PC-3 (cell line): ENCODE measurements around the gene DPM3. TPM values are rescaled to one million over a fixed set of nuclear protein-coding genes. Genes with fewer than 3 reads are reported as not detected.

Source experiments
- ATAC-seq: fragments of 200-7000 bp; cut with Tn5 transposase; 2 replicates; pipeline ENCODE4 v1.9.1; 2020; ENCODE audit warnings: mild to moderate bottlenecking, moderate library complexity
- BruUV-seq: library from RNA; stranded (reverse); fragments of 400-500 nt; replicated peaks from 2 replicates; lab custom pipeline; 2021; lab: Mats Ljungman, UMichigan
- CTCF ChIA-PET: fragments of 300-600 bp; sonication (Branson Sonifier 250); formaldehyde crosslinking; loops from one replicate; lab custom pipeline; 2022; ENCODE audit warnings: antibody characterized with exemption; lab: Charles Lee
- POLR2A ChIA-PET: fragments of 300-600 bp; sonication (Branson Sonifier 250); formaldehyde crosslinking; loops from one replicate; lab custom pipeline; 2022; ENCODE audit warnings: antibody characterized with exemption; ENCODE audit not compliant: unreplicated experiment; lab: Charles Lee
- DNase-seq: peaks from one replicate; pipeline ENCODE4 v3.0.0-alpha.2; 2015
- H2AFZ ChIP-seq: fragments of 300-600 bp; sonication (generic); 2 replicates; pipeline ENCODE4 v1.6.0; 2016; ENCODE audit warnings: antibody characterized with exemption, low read length
- H3F3A ChIP-seq: fragments of 300-600 bp; sonication (generic); one replicate; pipeline ENCODE4 v1.6.0; 2017; ENCODE audit warnings: antibody characterized with exemption, low read length, control low read depth, mild to moderate bottlenecking; ENCODE audit not compliant: unreplicated experiment
- H3K27ac ChIP-seq: fragments of 300-600 bp; sonication (generic); 2 replicates; pipeline ENCODE4 v1.5.1; 2016; ENCODE audit warnings: mild to moderate bottlenecking, low read length
- H3K27me3 ChIP-seq: fragments of 300-600 bp; sonication (generic); 2 replicates; pipeline ENCODE4 v1.6.1; 2016; ENCODE audit warnings: low read length, mixed read lengths
- H3K36me3 ChIP-seq: fragments of 300-600 bp; sonication (generic); 2 replicates; pipeline ENCODE4 v1.6.1; 2016; ENCODE audit warnings: low read depth, mixed run types, low read length, mixed read lengths
- H3K4me1 ChIP-seq: fragments of 300-600 bp; sonication (generic); 2 replicates; pipeline ENCODE4 v1.5.1; 2016; ENCODE audit warnings: low read length; ENCODE audit not compliant: insufficient read depth
- H3K4me2 ChIP-seq: fragments of 300-600 bp; sonication (generic); 2 replicates; pipeline ENCODE4 v1.6.0; 2016; ENCODE audit warnings: low read length
- H3K4me3 ChIP-seq: fragments of 300-600 bp; sonication (generic); 2 replicates; pipeline ENCODE4 v1.5.1; 2016; ENCODE audit warnings: mild to moderate bottlenecking, low read length, mixed read lengths
- H3K79me2 ChIP-seq: fragments of 300-600 bp; sonication (generic); 2 replicates; pipeline ENCODE4 v1.6.1; 2017; ENCODE audit warnings: low read length, mixed read lengths
- H3K9ac ChIP-seq: fragments of 300-600 bp; sonication (generic); 2 replicates; pipeline ENCODE4 v1.6.0; 2016; ENCODE audit warnings: mild to moderate bottlenecking, low read length
- H3K9me2 ChIP-seq: fragments of 300-600 bp; sonication (generic); replicated peaks from 2 replicates; pipeline ENCODE4 v1.6.1; 2016; ENCODE audit warnings: mixed run types, low read length, mixed read lengths
- H3K9me3 ChIP-seq: fragments of 300-600 bp; sonication (generic); 2 replicates; pipeline ENCODE4 v1.6.1; 2016; ENCODE audit warnings: low read length, mixed read lengths
- H4K20me1 ChIP-seq: fragments of 300-600 bp; sonication (generic); 2 replicates; pipeline ENCODE4 v1.6.1; 2016; ENCODE audit warnings: low read length, mixed read lengths
- EZH2 ChIP-seq: fragments of 300-600 bp; sonication (generic); IDR thresholded peaks from one replicate; pipeline ENCODE4 v1.6.1; 2017; ENCODE audit warnings: antibody characterized with exemption, mild to moderate bottlenecking, low read length; ENCODE audit not compliant: unreplicated experiment
- EZH2phosphoT487 ChIP-seq: fragments of 300-600 bp; sonication (generic); IDR thresholded peaks from 2 replicates; pipeline ENCODE4 v1.6.1; 2018; ENCODE audit warnings: mild to moderate bottlenecking, antibody characterized with exemption, low read length, borderline replicate concordance
- intact Hi-C: fragments of 100-400 bp; cut with micrococcal nuclease; formaldehyde crosslinking; loops from 2 replicates; pipeline ENCODE4 v1.9.0; 2023
- total RNA-seq: library from RNA; depleted of rRNA; stranded (reverse); fragments of >200 nt; gene quantifications from 2 replicates; pipeline ENCODE4 v1.2.3, GENCODE V29; 2014
- TF ChIP-seq, protein P1 (sequence below): fragments of 300-600 bp; sonication (generic); conservative IDR thresholded peaks from 2 replicates; pipeline ENCODE4 v1.5.1; 2017; ENCODE audit warnings: antibody characterized with exemption, low read depth, mild to moderate bottlenecking, low read length

The DPM3 gene
- total RNA-seq, 1 experiment from 2014 or later: 74.3 TPM

- Histone ChIP-seq H4K20me1 (0 out of 2 replicates have a peak, but pooled peaks cover 6% of the 10 kb centered on the region), H3K4me3 (no peak overlapping the region), H3F3A (no peaks in the 10 kb centered on the region), H3K4me1 (peaks cover 49% of the 10 kb centered on the region), H3K27ac (0 out of 2 replicates have a peak overlapping the region, but pooled peaks have one; percentile 6), H3K9me2 (no peaks in the 10 kb centered on the region), H3K36me3 (no peaks in the 10 kb centered on the region), H3K9me3 (no peaks in the 10 kb centered on the region), H3K9ac (no peak overlapping the region), H3K4me2 (no peak overlapping the region), H3K27me3 (no peaks in the 10 kb centered on the region), H2AFZ (no peak overlapping the region), H3K79me2 (peaks cover 14% of the 10 kb centered on the region)
- TF ChIP-seq EZH2phosphoT487: no peak
- no TSS peak for BruUV-seq
- DNase-seq (peak; percentile 34), ATAC-seq (no peak)
- ChIA-PET CTCF (interaction anchor here (0.5 to 1.3 kb wide), 4 partner anchors 27 to 43 kb away, joined by 3 to 5 read pairs (median 4); no protein-coding TSS in a partner anchor), POLR2A (interaction anchor here (0.6 to 1.0 kb wide), 2 partner anchors 10 to 31 kb away, joined by 3 to 4 read pairs; no protein-coding TSS in a partner anchor)
- intact Hi-C loops: no loop called here
Observed at GRCh38 chr1:155124503-155125463, 15.5 kb downstream of the DPM3 start.

- H3K4me1 ChIP-seq: peaks cover 40% of the 10 kb centered on the region
- no TSS peak for BruUV-seq
- H3K27me3 ChIP-seq: no peaks in the 10 kb centered on the region
- H2AFZ ChIP-seq: no peak overlapping the region
- TF ChIP-seq, protein P1, sequence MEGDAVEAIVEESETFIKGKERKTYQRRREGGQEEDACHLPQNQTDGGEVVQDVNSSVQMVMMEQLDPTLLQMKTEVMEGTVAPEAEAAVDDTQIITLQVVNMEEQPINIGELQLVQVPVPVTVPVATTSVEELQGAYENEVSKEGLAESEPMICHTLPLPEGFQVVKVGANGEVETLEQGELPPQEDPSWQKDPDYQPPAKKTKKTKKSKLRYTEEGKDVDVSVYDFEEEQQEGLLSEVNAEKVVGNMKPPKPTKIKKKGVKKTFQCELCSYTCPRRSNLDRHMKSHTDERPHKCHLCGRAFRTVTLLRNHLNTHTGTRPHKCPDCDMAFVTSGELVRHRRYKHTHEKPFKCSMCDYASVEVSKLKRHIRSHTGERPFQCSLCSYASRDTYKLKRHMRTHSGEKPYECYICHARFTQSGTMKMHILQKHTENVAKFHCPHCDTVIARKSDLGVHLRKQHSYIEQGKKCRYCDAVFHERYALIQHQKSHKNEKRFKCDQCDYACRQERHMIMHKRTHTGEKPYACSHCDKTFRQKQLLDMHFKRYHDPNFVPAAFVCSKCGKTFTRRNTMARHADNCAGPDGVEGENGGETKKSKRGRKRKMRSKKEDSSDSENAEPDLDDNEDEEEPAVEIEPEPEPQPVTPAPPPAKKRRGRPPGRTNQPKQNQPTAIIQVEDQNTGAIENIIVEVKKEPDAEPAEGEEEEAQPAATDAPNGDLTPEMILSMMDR: no peak
- 0 out of 2 replicates have a peak, but pooled peaks cover 6% of the 10 kb centered on the region for H4K20me1 ChIP-seq
- H3F3A ChIP-seq: no peaks in the 10 kb centered on the region
- no peaks in the 10 kb centered on the region for H3K9me2 ChIP-seq
- no peaks in the 10 kb centered on the region for H3K9me3 ChIP-seq
- H3K27ac ChIP-seq: peak overlapping the region; percentile 14
- H3K4me3 ChIP-seq: no peak overlapping the region
- DNase-seq (peak; percentile 70), ATAC-seq (peak; percentile 12)
- intact Hi-C loops: loop anchor here (1.0 kb wide), 1 partner anchor 30 kb away; no protein-coding TSS in a partner anchor
- ChIA-PET CTCF (interaction anchor here (0.5 to 0.6 kb wide), 3 partner anchors 26 to 44 kb away, joined by 3 to 4 read pairs (median 3); no protein-coding TSS in a partner anchor), POLR2A (interaction anchor here (0.6 kb wide), 1 partner anchor 32 kb away, joined by 3 read pairs; no protein-coding TSS in a partner anchor)
- no peak overlapping the region for H3K9ac ChIP-seq
- H3K79me2 ChIP-seq: peaks cover 11% of the 10 kb centered on the region
- H3K4me2 ChIP-seq: 0 out of 2 replicates have a peak overlapping the region, but pooled peaks have one; percentile 27
- H3K36me3 ChIP-seq: no peaks in the 10 kb centered on the region
Observed at GRCh38 chr1:155123801-155124200, 16.5 kb downstream of the DPM3 start.

DNA sequence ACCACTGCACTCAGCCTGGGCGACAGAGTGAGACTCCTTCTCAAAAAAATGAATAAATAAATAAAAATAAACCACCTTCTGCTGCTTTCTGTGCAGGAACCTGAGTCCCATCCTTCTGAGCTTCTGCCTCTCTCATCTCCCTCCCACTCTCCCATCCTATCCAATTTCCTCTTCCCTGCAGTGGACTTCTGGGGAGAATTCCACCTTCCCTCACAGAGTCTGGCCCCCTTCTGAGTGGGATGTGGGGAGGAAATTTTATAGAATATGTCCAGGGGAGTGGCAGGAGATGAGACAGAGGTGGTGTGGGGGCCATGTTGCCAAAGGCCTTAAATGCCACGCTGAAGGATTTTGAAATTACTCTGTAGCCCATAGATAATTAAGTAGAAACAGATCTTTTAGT, 18.0 kb downstream of the DPM3 start:
- Histone ChIP-seq H4K20me1 (no peaks in the 10 kb centered on the region), H3K9ac (no peak overlapping the region), H3K4me2 (no peak overlapping the region), H3K27me3 (no peaks in the 10 kb centered on the region), H3K27ac (no peak overlapping the region), H3K9me3 (no peaks in the 10 kb centered on the region), H3K79me2 (no peaks in the 10 kb centered on the region), H3K4me3 (no peak overlapping the region), H2AFZ (no peak overlapping the region), H3F3A (no peaks in the 10 kb centered on the region), H3K36me3 (no peaks in the 10 kb centered on the region), H3K9me2 (no peaks in the 10 kb centered on the region), H3K4me1 (peaks cover 37% of the 10 kb centered on the region)
- ATAC-seq (no peak), DNase-seq (no peak)
- ChIA-PET CTCF (no interaction called here), POLR2A (no interaction called here)
- TF ChIP-seq EZH2 (no peak), EZH2phosphoT487 (no peak)
- TF ChIP-seq, protein P1: no peak
- BruUV-seq: no TSS peak
- intact Hi-C loops: no loop called here
